Memory B cell (primary cell): ENCODE results near the gene GLB1L2.
"Not testable (repeated sequence)": the region's sequence is repeated elsewhere in the genome, so short reads cannot be mapped to it uniquely, and the experiment has no call there.

ENCODE experiments used
- ATAC-seq: fragments of 150-1000 bp; cut with Tn5 transposase; 2 replicates; pipeline ENCODE4 v1.10.0; 2021; ENCODE audit warnings: low read depth, mild to moderate bottlenecking, moderate library complexity
- DNase-seq, 2 donors: peaks; one replicate each; pipeline ENCODE4 v3.0.0; 2022; ENCODE audit warnings: low spot score in 2 of 2
- H3K27ac Mint-ChIP-seq: one replicate; pipeline ENCODE4 v1.8.0; 2022; ENCODE audit warnings: mild to moderate bottlenecking, moderate library complexity, mixed read lengths
- H3K27me3 Mint-ChIP-seq: one replicate; pipeline ENCODE4 v1.8.0; 2022; ENCODE audit warnings: mixed read lengths
- H3K36me3 Mint-ChIP-seq: one replicate; pipeline ENCODE4 v1.8.0; 2022; ENCODE audit warnings: mild to moderate bottlenecking, mixed read lengths
- H3K4me1 Mint-ChIP-seq: one replicate; pipeline ENCODE4 v1.8.0; 2022; ENCODE audit warnings: mixed read lengths
- H3K4me3 Mint-ChIP-seq: one replicate; pipeline ENCODE4 v1.8.0; 2022; ENCODE audit warnings: mild to moderate bottlenecking, moderate library complexity, mixed read lengths
- H3K9me3 Mint-ChIP-seq: one replicate; pipeline ENCODE4 v1.8.0; 2022; ENCODE audit warnings: mixed read lengths

GLB1L2 gene

DNA sequence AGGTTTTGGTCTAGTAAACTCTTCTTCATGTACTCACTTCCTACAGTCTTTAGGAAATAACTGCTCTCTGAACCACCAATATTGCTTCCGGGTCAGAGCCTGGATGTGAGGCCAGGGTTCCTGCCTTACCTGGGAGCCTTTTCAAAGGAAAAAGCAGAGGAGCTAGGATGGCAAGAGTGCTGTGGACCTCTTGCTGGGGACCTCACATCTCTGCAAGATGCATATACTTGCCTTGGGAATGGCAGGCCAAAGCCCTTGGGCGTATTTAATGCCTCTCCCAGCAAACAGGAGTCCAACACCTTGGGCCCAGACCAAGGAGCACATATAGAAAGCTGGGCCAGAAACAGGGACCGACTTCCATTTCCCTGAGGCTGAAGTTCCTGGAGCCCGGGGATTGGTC lies 5.3 kb downstream of the GLB1L2 start:
- no peak for ATAC-seq
- H3K4me1 Mint-ChIP-seq = no peaks in the 10 kb centered on the region
- H3K9me3 Mint-ChIP-seq = no peaks in the 10 kb centered on the region
- peaks cover 11% of the 10 kb centered on the region for H3K27me3 Mint-ChIP-seq
- H3K4me3 Mint-ChIP-seq = no peak overlapping the region
- no peak for DNase-seq
- H3K27ac Mint-ChIP-seq = no peak overlapping the region
- H3K36me3 Mint-ChIP-seq = no peaks in the 10 kb centered on the region

DNA sequence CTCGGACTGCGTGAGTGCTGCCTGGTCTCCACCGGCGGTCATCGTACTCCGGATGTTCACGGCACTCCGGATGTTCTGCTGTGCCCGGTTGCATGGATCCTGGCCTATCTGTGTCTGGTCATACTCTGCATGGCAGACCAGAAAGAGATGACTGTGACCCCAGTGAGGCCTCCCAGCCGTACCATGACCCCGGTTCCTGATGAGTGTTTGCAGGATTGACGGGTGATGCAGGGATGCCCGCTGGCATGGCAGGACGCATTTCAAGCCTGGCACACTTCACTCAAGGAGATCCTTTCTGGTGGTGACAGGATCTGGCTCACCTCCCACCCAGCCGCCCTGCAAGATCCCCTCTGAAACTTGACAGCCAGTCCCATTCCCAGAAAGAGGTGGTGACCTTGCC lies 6.3 kb downstream of the GLB1L2 start:
- ATAC-seq (no peak), DNase-seq (no peak)
- Mint-ChIP-seq H3K36me3 (no peaks in the 10 kb centered on the region), H3K27me3 (peaks cover 5% of the 10 kb centered on the region), H3K4me1 (no peaks in the 10 kb centered on the region), H3K4me3 (no peak overlapping the region), H3K9me3 (no peaks in the 10 kb centered on the region), H3K27ac (no peak overlapping the region)

DNA sequence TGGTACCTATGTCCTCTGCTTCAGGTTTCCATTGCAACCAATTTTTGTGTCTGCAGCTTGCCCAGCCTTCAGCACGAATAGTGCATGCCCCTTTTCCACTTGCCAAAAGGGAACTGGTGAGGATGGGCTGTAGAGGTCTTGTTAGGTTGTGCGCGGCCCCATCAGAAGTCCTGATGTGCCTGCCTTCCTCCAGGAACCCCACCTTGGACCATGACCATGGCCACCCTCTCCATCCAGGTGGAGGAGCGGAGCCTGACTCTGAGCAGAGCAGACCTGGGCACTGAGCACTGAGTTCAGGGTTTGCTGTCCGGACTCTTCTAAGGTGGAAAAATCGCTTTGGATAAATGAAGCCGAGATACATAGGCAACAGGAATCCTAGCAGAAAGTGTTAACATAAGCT lies 6.9 kb downstream of the GLB1L2 start:
- peaks cover 5% of the 10 kb centered on the region for H3K27me3 Mint-ChIP-seq
- no peak overlapping the region for H3K27ac Mint-ChIP-seq
- no peaks in the 10 kb centered on the region for H3K9me3 Mint-ChIP-seq
- H3K4me1 Mint-ChIP-seq = no peaks in the 10 kb centered on the region
- no peaks in the 10 kb centered on the region for H3K36me3 Mint-ChIP-seq
- DNase-seq = no peak
- H3K4me3 Mint-ChIP-seq = no peak overlapping the region
- no peak for ATAC-seq

DNA sequence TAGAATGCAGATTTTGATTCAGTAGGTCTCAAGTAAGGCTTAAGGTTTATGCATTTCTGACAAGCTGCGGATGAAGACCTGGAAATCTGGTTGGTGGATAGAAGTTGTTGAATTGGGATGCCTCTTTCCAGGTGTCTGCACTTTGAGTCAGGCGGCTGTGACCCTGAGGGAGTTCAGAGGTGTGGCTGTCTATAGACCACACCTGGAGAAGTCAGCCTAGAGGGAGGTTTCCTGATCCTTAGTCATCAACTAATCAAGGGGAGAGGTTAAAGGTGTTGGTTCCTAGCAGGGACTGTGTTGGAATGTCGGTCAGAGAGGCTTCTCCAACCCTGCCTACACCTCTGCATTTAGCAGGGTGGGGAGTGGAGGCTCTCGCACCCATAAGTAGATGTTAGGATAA lies 8.0 kb downstream of the GLB1L2 start:
- Mint-ChIP-seq H3K27me3 (peaks cover 5% of the 10 kb centered on the region), H3K27ac (no peak overlapping the region), H3K36me3 (no peaks in the 10 kb centered on the region), H3K4me1 (no peaks in the 10 kb centered on the region), H3K9me3 (no peaks in the 10 kb centered on the region), H3K4me3 (no peak overlapping the region)
- no peak for DNase-seq
- no peak for ATAC-seq

DNA sequence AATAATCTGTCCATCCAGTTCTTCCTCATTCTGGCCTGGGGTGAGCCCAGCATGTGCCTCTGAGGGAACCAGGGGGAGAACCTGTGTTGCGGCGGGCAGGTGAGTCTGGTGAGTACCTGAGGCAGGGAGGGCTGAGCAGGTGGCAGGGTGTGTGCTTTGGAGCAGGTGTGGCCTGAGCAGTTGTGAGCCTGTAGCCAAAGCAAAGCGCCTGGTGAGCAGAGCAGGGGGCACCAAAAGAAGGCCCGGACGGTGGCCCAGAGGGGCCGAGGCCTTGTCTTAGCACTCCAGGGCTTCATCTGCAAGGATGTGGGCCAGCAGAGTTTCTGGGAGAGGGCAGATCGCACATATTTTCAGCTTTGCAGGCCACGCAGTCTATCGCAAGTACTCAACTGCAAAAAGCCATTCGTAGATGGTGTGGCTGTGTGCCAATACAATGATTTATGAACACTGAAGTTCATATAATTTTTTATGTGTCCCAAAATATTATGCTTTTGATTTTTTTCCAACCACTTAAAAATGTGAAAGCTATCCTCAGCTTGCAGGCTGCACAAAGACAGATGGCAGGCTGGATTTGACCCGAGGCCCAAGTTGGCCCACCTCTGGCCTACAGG lies 8.7 kb downstream of the GLB1L2 start:
- no peaks in the 10 kb centered on the region for H3K4me1 Mint-ChIP-seq
- H3K4me3 Mint-ChIP-seq = no peak overlapping the region
- no peaks in the 10 kb centered on the region for H3K9me3 Mint-ChIP-seq
- DNase-seq (no peak), ATAC-seq (no peak)
- H3K36me3 Mint-ChIP-seq = no peaks in the 10 kb centered on the region
- H3K27ac Mint-ChIP-seq = no peak overlapping the region
- H3K27me3 Mint-ChIP-seq = peaks cover 2% of the 10 kb centered on the region

DNA sequence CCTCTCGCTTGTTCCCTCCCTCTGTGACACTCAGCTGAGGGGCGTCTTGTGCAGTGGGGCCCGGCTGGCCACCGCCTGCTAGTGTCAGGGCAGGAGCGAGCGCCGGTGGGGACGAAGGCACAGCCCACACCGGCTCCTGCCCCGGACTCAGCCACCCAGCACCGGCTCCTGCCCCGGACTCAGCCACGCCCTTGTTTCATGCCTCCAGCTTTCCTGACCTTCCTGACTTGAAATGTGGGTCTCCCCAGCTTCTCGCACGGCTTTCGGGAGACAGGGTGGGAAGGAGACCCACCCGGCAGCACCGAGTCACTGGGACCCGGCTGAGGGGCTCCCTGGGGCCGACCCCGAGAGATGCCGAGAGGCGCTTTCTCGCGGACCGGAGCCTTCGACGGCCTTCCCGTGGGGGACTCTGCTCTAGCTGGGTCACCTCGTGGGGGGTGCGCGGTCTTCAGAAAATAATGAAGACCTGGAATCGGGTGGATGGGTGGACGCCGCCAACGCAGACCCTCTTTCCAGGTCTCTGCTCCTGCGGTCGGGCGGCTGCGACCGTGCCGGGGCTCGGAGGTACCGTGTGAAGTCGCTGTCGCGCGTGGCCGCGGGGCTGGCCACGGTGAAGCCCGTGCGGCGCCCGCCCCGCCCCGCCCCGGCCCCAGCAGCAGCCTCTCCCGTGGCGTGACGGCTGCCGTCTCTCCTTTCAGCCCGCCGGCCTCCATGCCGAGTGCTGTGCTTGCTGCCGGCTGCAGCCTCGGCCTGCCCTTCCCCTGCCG lies 10.2 kb downstream of the GLB1L2 start:
- peaks cover 3% of the 10 kb centered on the region for H3K27me3 Mint-ChIP-seq
- DNase-seq (no peak), ATAC-seq (no peak)
- no peaks in the 10 kb centered on the region for H3K36me3 Mint-ChIP-seq
- no peaks in the 10 kb centered on the region for H3K9me3 Mint-ChIP-seq
- H3K4me3 Mint-ChIP-seq = no peak overlapping the region
- H3K27ac Mint-ChIP-seq = no peak overlapping the region
- H3K4me1 Mint-ChIP-seq = no peaks in the 10 kb centered on the region

DNA sequence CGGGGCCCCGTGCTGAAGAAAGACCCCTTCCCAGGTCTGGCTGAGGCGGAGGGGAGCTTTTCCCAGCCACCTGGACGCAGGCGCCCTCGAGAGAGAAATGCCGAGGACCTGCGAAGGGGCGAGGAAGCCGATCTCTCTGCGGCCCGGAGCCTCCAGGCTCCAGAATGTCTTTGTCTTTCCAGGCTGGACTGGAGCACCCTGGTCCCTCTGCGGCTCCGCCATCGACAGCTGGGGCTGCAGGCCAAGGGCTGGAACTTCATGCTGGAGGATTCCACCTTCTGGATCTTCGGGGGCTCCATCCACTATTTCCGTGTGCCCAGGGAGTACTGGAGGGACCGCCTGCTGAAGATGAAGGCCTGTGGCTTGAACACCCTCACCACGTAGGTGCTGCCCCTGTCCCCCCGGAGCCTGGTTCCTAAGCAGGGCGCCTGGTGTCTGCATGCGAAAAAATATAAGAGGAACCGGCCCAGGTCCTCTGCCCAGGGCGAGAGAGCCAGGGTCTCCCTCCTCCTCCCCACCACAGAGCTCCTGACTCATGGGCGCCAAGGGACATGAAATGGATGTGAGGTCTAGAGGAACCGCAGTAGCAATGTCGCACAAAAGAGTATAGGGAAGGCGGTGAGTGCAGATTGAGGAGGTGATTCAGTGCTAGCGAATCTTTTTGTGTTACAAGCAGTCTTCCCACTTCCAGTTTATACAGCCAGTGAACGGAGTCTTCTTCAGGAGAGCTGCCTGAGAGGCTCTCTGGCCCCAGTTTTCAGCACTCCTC lies 11.0 kb downstream of the GLB1L2 start:
- ATAC-seq (no peak), DNase-seq (no peak)
- H3K27me3 Mint-ChIP-seq = peaks cover 4% of the 10 kb centered on the region
- H3K36me3 Mint-ChIP-seq = no peaks in the 10 kb centered on the region
- no peak overlapping the region for H3K4me3 Mint-ChIP-seq
- no peaks in the 10 kb centered on the region for H3K4me1 Mint-ChIP-seq
- no peak overlapping the region for H3K27ac Mint-ChIP-seq
- no peaks in the 10 kb centered on the region for H3K9me3 Mint-ChIP-seq

DNA sequence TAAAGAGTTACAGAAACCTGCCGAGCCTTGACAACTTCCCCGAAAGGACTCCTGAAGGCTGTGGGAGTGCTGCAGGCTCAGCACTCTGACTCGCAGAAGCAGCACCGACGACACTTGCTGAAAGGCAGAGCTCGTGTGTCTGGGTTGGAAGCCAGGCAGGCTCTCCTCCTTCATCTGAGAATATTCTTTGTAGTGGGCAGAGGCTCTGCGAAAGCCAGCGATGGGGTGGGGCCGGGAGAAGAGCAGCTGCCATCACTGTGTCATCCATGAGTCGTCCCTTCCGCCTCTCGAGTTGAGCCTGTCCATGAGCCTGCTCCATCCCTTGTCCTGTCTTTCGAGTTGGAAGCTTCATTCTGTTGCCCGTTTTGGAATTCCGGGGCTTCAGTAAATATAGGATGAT lies 11.9 kb downstream of the GLB1L2 start:
- DNase-seq (no peak), ATAC-seq (no peak)
- Mint-ChIP-seq H3K4me3 (no peak overlapping the region), H3K27ac (no peak overlapping the region), H3K36me3 (no peaks in the 10 kb centered on the region), H3K27me3 (peaks cover 4% of the 10 kb centered on the region), H3K9me3 (no peaks in the 10 kb centered on the region), H3K4me1 (no peaks in the 10 kb centered on the region)

DNA sequence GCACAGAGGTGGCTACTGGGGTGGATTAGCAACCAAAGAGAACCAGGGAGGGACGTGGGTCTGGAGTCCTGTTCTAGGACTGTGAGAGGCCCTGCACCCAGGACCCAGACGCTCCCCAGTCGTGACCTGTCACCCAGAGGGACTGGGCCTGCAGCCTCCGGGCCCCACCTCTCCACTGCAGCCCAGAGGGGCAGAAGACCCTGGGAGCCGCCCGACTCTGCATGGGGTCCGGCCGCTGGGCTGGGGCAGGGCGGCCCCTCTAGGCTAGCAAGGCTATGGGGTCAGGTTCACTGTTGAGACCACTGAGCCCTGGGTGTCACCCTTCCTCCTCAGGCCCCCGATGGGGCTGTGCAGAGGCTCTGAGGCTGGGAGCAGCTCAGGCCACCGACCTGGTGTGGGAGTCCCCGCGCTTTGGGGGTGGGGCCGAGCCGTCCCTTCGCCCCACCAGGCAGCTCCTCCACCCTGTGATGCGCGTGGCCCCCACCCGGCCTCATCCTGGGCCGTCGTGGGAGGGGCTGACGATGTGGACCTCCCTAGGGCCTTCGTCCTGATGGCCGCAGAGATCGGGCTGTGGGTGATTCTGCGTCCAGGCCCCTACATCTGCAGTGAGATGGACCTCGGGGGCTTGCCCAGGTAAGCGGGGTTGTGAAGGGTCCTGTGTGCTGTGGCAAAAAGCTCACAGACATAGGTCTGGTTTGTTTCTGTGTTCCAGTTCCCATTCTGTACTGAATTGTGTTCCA lies 12.9 kb downstream of the GLB1L2 start:
- H3K4me1 Mint-ChIP-seq = not testable (repeated sequence)

DNA sequence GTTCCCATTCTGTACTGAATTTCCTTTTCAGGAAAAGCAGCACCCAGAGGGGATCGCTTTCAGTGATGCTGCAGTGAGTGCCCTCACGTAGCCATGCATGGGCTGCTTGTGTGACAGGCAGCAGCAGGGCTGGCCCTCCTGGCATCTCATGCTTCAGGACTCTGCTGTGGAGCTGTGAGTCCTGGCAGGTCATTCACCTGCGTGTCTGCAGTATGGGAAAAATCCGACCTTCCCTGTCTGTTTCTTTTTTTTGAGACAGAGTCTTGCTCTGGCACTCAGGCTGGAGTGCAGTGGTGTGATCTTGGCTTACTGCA lies 13.4 kb downstream of the GLB1L2 start:
- DNase-seq (no peak), ATAC-seq (no peak)
- H3K27me3 Mint-ChIP-seq = peaks cover 4% of the 10 kb centered on the region
- H3K27ac Mint-ChIP-seq = no peak overlapping the region
- H3K9me3 Mint-ChIP-seq = no peaks in the 10 kb centered on the region
- H3K4me3 Mint-ChIP-seq = no peak overlapping the region
- H3K36me3 Mint-ChIP-seq = no peaks in the 10 kb centered on the region
- peaks cover 5% of the 10 kb centered on the region for H3K4me1 Mint-ChIP-seq

More for the DNA sequence above, 12.9 kb downstream of the GLB1L2 start:
- DNase-seq, ATAC-seq, H3K27ac Mint-ChIP-seq, H3K27me3 Mint-ChIP-seq, H3K36me3 Mint-ChIP-seq, H3K9me3 Mint-ChIP-seq, H3K4me3 Mint-ChIP-seq: not testable (repeated sequence)

DNA sequence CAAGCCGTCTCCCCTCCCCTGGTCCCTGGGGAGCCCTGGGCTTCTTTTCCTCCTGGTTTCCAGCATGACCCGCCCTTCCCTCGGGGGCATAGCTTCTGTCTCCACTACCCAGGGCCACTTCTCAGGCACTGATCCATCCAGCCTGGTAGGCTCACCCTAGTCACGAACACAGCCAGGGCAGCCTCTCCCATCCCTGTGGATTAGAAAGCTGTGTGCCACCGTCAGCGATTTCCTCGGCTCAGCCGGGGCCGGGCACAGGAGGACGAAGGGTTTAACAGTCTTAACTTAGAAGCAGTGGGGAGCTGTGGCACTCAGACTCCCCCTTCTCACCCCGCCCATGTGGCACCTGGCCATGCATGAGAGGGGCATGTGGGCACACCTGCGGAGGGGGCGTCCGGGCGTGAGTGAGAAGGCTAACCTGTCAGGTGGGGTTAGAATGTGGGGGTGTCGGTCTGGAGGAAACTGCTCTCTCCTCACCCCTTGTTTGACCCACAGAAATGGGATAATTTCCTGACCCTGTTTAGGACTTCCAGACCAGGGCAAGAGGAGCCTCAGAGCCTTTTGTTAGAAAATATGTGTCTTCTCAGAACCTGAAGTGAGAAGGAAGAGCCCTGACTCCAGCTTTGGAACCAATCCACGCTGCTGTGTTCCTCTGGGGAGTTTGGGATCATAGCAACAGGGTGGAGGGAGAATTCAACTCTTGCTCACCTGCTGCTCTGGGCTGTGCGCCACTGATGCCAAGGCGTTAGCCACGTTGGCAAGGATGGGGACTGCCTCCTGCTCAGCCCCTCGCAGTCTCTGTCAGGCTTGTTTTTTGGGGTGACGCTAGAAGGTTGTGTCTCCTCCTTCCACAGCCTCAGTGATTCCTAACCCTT lies 14.6 kb downstream of the GLB1L2 start:
- Mint-ChIP-seq H3K4me3 (no peak overlapping the region), H3K27ac (no peak overlapping the region), H3K36me3 (no peaks in the 10 kb centered on the region), H3K27me3 (peaks cover 4% of the 10 kb centered on the region), H3K9me3 (no peaks in the 10 kb centered on the region), H3K4me1 (peaks cover 8% of the 10 kb centered on the region)
- DNase-seq (no peak), ATAC-seq (no peak)

DNA sequence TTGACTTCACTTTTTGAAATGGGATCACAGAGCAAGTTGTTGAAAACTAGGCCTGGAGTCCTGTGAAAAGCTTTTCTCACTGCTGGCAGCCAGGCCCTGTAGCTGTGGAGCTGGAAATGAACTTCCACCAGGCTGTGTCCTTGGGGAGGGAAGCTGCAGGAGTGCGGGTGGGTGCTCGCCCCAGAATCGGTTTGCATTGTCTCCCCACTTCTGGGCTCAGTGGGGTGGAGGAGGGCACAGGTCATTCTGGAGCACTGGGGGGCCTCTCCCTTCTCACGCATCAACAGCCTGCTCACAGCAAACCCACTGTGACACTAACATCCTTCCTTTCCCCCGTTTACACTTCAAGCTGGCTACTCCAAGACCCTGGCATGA lies 15.2 kb downstream of the GLB1L2 start:
- Mint-ChIP-seq H3K9me3 (no peaks in the 10 kb centered on the region), H3K27me3 (peaks cover 4% of the 10 kb centered on the region), H3K4me1 (peaks cover 8% of the 10 kb centered on the region), H3K27ac (no peak overlapping the region), H3K4me3 (no peak overlapping the region), H3K36me3 (no peaks in the 10 kb centered on the region)
- DNase-seq (no peak), ATAC-seq (no peak)

DNA sequence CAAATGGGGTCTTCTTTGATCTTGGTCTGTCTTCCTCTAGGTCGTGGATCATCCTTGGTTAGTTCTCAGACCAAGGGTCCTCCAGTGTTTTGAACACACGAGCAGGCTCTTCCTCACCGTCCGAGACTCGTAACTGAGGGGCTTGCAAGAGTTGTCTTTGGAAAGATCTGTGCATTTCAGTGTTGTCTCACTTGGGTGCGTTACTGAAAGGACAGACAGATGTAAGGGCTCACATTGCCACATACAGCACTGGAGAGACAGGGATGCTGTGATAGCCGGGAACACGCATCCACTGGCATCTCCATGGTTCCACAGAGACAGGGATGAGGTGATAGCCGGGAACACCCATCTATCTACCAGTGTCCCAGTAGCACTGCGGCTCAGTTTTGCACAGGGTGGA lies 15.7 kb downstream of the GLB1L2 start:
- H3K4me3 Mint-ChIP-seq = no peak overlapping the region
- peaks cover 4% of the 10 kb centered on the region for H3K27me3 Mint-ChIP-seq
- H3K4me1 Mint-ChIP-seq = peaks cover 8% of the 10 kb centered on the region
- H3K27ac Mint-ChIP-seq = no peak overlapping the region
- H3K36me3 Mint-ChIP-seq = no peaks in the 10 kb centered on the region
- DNase-seq (no peak), ATAC-seq (no peak)
- H3K9me3 Mint-ChIP-seq = no peaks in the 10 kb centered on the region
